Body of pancreas (tissue), 4 donors: ENCODE results near the gene TC2N. TPM values are rescaled to one million over a fixed set of nuclear protein-coding genes. Genes with fewer than 3 reads are reported as not detected.

Experiments
- ATAC-seq: fragments of 150-250 bp; one replicate; pipeline ENCODE4 v1.9.1; 2016
- DNase-seq, 4 donors: peaks; one replicate each; pipeline ENCODE4 v3.0.0-alpha.2; 2019
- H3K27ac ChIP-seq, 4 donors: fragments of 200-600 bp; sonication (generic); 1 replicate in 3 of 4; 2 replicates in 1 of 4; pipeline versions ENCODE4 v1.5.1 to v1.6.1; 2016 to 2019; ENCODE audit warnings: mild to moderate bottlenecking in 1 of 4, mixed read lengths in 1 of 4, moderate library complexity in 1 of 4
- H3K27me3 ChIP-seq, 2 donors: fragments of 200-600 bp; sonication (generic); one replicate each; pipeline ENCODE4 v1.6.0; 2016; ENCODE audit warnings: mild to moderate bottlenecking in 1 of 2
- H3K36me3 ChIP-seq, 2 donors: fragments of 200-600 bp; sonication (generic); replicated peaks in 1 of 2; 2 replicates each; pipeline ENCODE4 v1.5.1; 2016; ENCODE audit warnings: low read depth in 2 of 2; ENCODE audit not compliant: insufficient read depth in 1 of 2
- H3K4me1 ChIP-seq: fragments of 200-600 bp; sonication (generic); one replicate; pipeline ENCODE4 v1.6.0; 2016
- H3K4me3 ChIP-seq, 2 donors: fragments of 200-600 bp; sonication (generic); 1 replicate in 1 of 2; 2 replicates in 1 of 2; pipeline ENCODE4 v1.5.1; 2016 to 2019
- H3K9me3 ChIP-seq, 3 donors: fragments of 200-600 bp; sonication (generic); 1 replicate in 2 of 3; 2 replicates in 1 of 3; pipeline ENCODE4 v1.5.1; 2016
- POLR2A ChIP-seq, 3 donors: fragments of 450-650 bp; IDR thresholded peaks; one replicate each; pipeline ENCODE4 v1.6.1; 2016; ENCODE audit warnings: antibody characterized with exemption in 3 of 3, mild to moderate bottlenecking in 2 of 3
- WGBS, 2 donors: methylation state at CpG; one replicate each; pipeline ENCODE4 v1.1.5; 2017; 5-methylcytosine and 5-hydroxymethylcytosine counted together
- intact Hi-C: fragments of 100-400 bp; cut with DNase I; formaldehyde crosslinking; loops from one replicate; pipeline ENCODE4 v1.15.1; 2023
- total RNA-seq, 2 donors: library from RNA; depleted of rRNA; stranded (reverse); fragments of >200 nt; gene quantifications; one replicate each; pipeline ENCODE4 v1.1.0, GENCODE V29; 2016
- TF ChIP-seq, protein P1 (sequence below), 7 experiments: fragments of 450-650 bp in 4 of 7; fragments of 200-600 bp in 3 of 7; sonication (generic) in 3 of 7; IDR thresholded peaks; one replicate each; pipeline ENCODE4 v1.5.1; 2016 to 2019; ENCODE audit warnings: antibody characterized with exemption in 7 of 7

TC2N gene
- total RNA-seq, 2 donors from 2014 or later = 105 to 168 TPM

DNA sequence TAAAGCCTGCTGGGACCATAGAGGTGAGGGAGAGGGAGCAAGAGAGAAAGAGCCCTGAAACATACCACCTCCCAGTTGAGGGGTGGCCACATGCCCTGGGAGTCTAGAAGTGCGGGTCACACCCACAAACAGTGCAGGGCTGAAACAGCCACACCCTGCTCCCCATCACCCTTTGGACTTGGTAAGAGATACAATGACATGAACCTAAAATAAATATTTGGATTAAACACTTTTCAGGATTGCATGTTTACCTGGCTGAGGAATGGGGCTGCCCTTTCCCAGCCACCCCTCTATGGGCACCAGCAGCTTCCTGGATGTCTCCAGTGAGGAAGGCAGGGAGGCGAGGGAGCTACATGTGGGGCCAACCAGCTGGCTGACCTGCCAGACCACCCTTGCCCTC is 39.0 kb upstream of the TC2N start:
- intact Hi-C loops = no loop called here
- DNase-seq = peak in 1 of 4 donors; percentile 41
- Histone ChIP-seq H3K36me3 (no peaks in the 10 kb centered on the region), H3K4me3 (no peak overlapping the region), H3K27ac (peak overlapping the region; percentile 62 to 92 (median 92)), H3K27me3 (no peaks in the 10 kb centered on the region), H3K4me1 (peaks cover 74% of the 10 kb centered on the region), H3K9me3 (no peaks in the 10 kb centered on the region)
- ATAC-seq = no peak
- WGBS, 2 donors = 54 to 60% methylated on average over 2 of the region's 2 CpGs
- TF ChIP-seq, protein P1, sequence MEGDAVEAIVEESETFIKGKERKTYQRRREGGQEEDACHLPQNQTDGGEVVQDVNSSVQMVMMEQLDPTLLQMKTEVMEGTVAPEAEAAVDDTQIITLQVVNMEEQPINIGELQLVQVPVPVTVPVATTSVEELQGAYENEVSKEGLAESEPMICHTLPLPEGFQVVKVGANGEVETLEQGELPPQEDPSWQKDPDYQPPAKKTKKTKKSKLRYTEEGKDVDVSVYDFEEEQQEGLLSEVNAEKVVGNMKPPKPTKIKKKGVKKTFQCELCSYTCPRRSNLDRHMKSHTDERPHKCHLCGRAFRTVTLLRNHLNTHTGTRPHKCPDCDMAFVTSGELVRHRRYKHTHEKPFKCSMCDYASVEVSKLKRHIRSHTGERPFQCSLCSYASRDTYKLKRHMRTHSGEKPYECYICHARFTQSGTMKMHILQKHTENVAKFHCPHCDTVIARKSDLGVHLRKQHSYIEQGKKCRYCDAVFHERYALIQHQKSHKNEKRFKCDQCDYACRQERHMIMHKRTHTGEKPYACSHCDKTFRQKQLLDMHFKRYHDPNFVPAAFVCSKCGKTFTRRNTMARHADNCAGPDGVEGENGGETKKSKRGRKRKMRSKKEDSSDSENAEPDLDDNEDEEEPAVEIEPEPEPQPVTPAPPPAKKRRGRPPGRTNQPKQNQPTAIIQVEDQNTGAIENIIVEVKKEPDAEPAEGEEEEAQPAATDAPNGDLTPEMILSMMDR (IDR thresholded peaks at IDR 0.05) = no peak
- no peak for TF ChIP-seq POLR2A (IDR thresholded peaks at IDR 0.05)

DNA sequence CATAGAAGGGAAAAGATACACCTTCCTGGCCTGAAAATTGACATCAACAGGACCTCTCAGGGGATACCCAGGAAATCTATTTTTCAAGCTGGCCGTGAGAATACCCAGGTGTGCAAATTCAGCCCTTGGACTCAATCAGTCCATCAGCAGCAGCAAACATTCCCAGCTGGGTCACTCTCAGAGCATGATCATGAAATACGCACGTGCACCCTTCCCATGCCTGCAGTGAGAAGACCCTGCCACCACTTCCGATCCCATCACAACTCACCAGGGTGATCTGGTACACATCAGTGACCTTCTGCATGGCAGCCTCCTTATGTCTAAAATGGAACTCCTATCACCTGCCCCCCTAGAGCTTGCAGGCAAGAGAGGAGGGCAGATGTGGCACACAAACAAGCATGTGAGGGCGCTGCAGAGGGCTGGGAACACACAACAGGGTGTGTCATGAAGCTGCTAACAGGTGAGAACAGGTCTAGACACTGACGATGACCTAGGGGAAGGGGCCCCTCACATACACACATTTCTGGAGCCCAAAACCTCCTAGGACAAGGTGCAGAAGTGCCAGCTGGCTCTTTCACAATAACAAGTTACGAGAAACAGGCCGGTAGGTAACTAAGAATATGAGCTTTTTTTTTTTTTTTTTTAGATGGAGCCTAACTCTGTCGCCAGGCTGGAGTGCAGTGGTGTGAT is 37.8 kb upstream of the TC2N start:
- intact Hi-C loops = no loop called here
- peaks cover 77% of the 10 kb centered on the region for H3K4me1 ChIP-seq
- ATAC-seq (peak; percentile 87), DNase-seq (peak; percentile 89 to 96 (median 94))
- H3K27ac ChIP-seq = peak overlapping the region; percentile 89 to 92 (median 92)
- WGBS, 2 donors = 40 to 66% methylated on average over 9 of the region's 9 CpGs
- no peaks in the 10 kb centered on the region for H3K9me3 ChIP-seq
- H3K27me3 ChIP-seq = no peaks in the 10 kb centered on the region
- TF ChIP-seq, protein P1 (IDR thresholded peaks at IDR 0.05) = peak in 3 of 7 experiments; percentile 24 to 25 (median 25)
- peak in 1 of 3 donors; percentile 40 for TF ChIP-seq POLR2A (IDR thresholded peaks at IDR 0.05)
- H3K4me3 ChIP-seq = no peak overlapping the region
- no peaks in the 10 kb centered on the region for H3K36me3 ChIP-seq

DNA sequence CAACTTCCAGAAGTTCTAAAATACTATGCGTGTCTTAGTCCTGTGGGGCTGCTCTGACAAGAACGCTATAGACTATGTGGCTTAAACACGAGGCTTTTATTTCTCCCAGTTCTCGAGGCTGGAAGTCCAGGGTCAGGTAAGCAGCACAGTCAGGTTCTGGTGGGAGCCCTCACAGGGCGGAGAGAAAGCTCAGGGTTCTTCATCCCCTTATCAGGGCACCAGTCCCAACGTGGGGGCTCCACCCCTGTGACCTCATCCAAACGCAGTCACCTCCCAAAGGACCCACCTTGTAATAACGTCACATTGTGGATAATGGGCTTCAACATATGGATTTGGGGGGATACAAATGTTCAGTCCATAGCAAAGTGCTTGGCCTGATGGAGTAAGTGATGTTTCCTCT is 37.1 kb upstream of the TC2N start:
- ATAC-seq (peak; percentile 2), DNase-seq (no peak)
- Histone ChIP-seq H3K4me3 (no peak overlapping the region), H3K36me3 (no peaks in the 10 kb centered on the region), H3K27me3 (no peaks in the 10 kb centered on the region), H3K4me1 (peaks cover 83% of the 10 kb centered on the region), H3K27ac (peak overlapping the region; percentile 89 to 92 (median 92)), H3K9me3 (no peaks in the 10 kb centered on the region)
- TF ChIP-seq, protein P1 (IDR thresholded peaks at IDR 0.05) = no peak
- TF ChIP-seq POLR2A (IDR thresholded peaks at IDR 0.05) = no peak
- WGBS, 2 donors = 40 to 47% methylated on average over 7 to 8 of the region's 8 CpGs
- intact Hi-C loops = no loop called here

DNA sequence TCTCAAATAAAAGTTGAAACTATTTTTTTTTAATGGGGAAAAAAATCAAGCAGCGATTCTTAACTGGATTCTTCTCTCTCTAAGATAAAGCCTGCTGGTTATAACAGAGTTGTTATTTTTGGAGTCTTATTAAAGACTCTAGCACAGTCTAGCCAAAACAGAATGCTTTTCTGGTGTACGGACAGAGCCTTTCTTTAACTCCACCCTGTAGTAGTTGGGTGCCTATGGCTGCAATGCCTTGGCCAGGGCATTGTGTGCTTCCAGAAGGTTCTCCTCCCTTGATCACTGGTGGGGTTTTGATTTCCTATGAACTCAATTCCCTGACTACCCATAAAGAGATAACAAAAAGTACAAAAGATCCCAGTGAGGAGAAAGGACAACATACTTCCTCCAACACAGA is 35.7 kb upstream of the TC2N start:
- Histone ChIP-seq H3K36me3 (no peaks in the 10 kb centered on the region), H3K4me1 (peaks cover 92% of the 10 kb centered on the region), H3K9me3 (no peaks in the 10 kb centered on the region), H3K4me3 (no peak overlapping the region), H3K27me3 (no peaks in the 10 kb centered on the region), H3K27ac (peak overlapping the region; percentile 40 to 92 (median 92))
- no peak for TF ChIP-seq POLR2A (IDR thresholded peaks at IDR 0.05)
- TF ChIP-seq, protein P1 (IDR thresholded peaks at IDR 0.05) = no peak
- intact Hi-C loops = no loop called here
- WGBS, 2 donors = 48 to 53% methylated on average over 2 of the region's 2 CpGs
- DNase-seq (no peak), ATAC-seq (no peak)

DNA sequence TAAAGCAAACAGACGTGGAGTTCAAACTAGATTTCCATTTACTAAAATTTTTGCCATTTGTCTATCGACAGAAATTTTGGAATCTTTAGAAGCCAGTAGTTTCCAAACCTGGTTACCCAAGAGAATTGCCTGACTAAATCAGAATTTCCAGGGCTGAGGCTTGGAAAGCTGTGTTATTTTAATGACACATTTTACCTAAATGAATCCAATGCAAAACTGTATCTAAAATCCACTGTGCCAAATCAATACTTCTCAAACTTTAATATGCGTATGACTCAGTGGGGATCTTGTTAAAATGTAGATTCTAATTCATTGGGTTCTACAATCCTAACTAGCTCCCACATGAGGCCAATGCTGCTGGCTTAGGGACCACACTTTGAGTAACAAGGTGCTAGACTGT is 35.0 kb upstream of the TC2N start:
- peak overlapping the region in 3 of 4 donors; percentile 91 to 92 (median 92) for H3K27ac ChIP-seq

More for the DNA sequence above, 35.0 kb upstream of the TC2N start:
- H3K27me3 ChIP-seq = no peaks in the 10 kb centered on the region
- ATAC-seq (no peak), DNase-seq (no peak)
- H3K36me3 ChIP-seq = no peaks in the 10 kb centered on the region
- H3K4me3 ChIP-seq = no peak overlapping the region
- intact Hi-C loops = no loop called here
- H3K4me1 ChIP-seq = peaks cover 96% of the 10 kb centered on the region
- H3K9me3 ChIP-seq = no peaks in the 10 kb centered on the region
- 56 to 70% methylated on average over 3 of the region's 3 CpGs for WGBS, 2 donors
- no peak for TF ChIP-seq POLR2A (IDR thresholded peaks at IDR 0.05)
- TF ChIP-seq, protein P1 (IDR thresholded peaks at IDR 0.05) = no peak
